Smooth muscle cell (in vitro differentiated cells): Measurements from ENCODE around the gene CD74. TPM values are rescaled to one million over a fixed set of nuclear protein-coding genes. Genes with fewer than 3 reads are reported as not detected.

Experiments
- DNase-seq: peaks from one replicate; lab custom pipeline; 2025; ENCODE audit not compliant: unreplicated experiment; lab: John Stamatoyannopoulos, UW
- H2AFZ ChIP-seq: fragments of 200-600 bp; sonication (generic); 2 replicates; pipeline ENCODE4 v1.6.0; 2016; ENCODE audit warnings: antibody characterized with exemption, low read depth, mild to moderate bottlenecking
- H3F3A ChIP-seq: fragments of 200-600 bp; sonication (generic); 2 replicates; pipeline ENCODE4 v1.6.0; 2017; ENCODE audit warnings: antibody characterized with exemption, low read depth
- H3K27ac ChIP-seq: fragments of 200-600 bp; sonication (generic); 2 replicates; pipeline ENCODE4 v1.5.1; 2016; ENCODE audit warnings: low read depth, mild to moderate bottlenecking
- H3K27me3 ChIP-seq: fragments of 200-600 bp; sonication (generic); 2 replicates; pipeline ENCODE4 v1.6.1; 2016; ENCODE audit warnings: low read depth, mild to moderate bottlenecking
- H3K36me3 ChIP-seq: fragments of 200-600 bp; sonication (generic); 2 replicates; pipeline ENCODE4 v1.5.1; 2016; ENCODE audit warnings: low read depth
- H3K4me1 ChIP-seq: fragments of 200-600 bp; sonication (generic); 2 replicates; pipeline ENCODE4 v1.5.1; 2016; ENCODE audit warnings: low read depth
- H3K4me2 ChIP-seq: fragments of 200-600 bp; sonication (generic); 2 replicates; pipeline ENCODE4 v1.6.0; 2016; ENCODE audit warnings: mild to moderate bottlenecking
- H3K4me3 ChIP-seq: fragments of 200-600 bp; sonication (generic); 2 replicates; pipeline ENCODE4 v1.5.1; 2016; ENCODE audit warnings: mild to moderate bottlenecking
- H3K79me2 ChIP-seq: fragments of 200-600 bp; sonication (generic); 2 replicates; pipeline ENCODE4 v1.6.0; 2016; ENCODE audit warnings: low read depth, mild to moderate bottlenecking
- H3K9ac ChIP-seq: fragments of 200-600 bp; sonication (generic); 2 replicates; pipeline ENCODE4 v1.6.0; 2016; ENCODE audit warnings: low read depth
- H3K9me3 ChIP-seq: fragments of 200-600 bp; sonication (generic); replicated peaks from 2 replicates; pipeline ENCODE4 v1.5.1; 2016; ENCODE audit warnings: low read depth
- H4K20me1 ChIP-seq: fragments of 200-600 bp; sonication (generic); 2 replicates; pipeline ENCODE4 v1.6.0; 2016; ENCODE audit warnings: low read depth
- WGBS: methylation state at CpG from one replicate; pipeline ENCODE4 v1.1.7; 2016; ENCODE audit warnings: low lambda C conversion rate; 5-methylcytosine and 5-hydroxymethylcytosine counted together
- polyA plus RNA-seq: library from polyadenylated mRNA; unstranded; fragments of >200 nt; fragmentation: Nextera tagmentation; extraction: Ambion mirVana; gene quantifications from 2 replicates; pipeline ENCODE4 v1.2.1, GENCODE V29; 2016
- total RNA-seq: library from RNA; depleted of rRNA; stranded (reverse); fragments of >200 nt; gene quantifications from 2 replicates; pipeline ENCODE4 v1.2.3, GENCODE V29; 2014
- TF ChIP-seq, protein P1 (sequence below): fragments of 200-600 bp; sonication (generic); IDR thresholded peaks from 2 replicates; pipeline ENCODE4 v1.5.1; 2017; ENCODE audit warnings: borderline replicate concordance, mild to moderate bottlenecking, antibody characterized with exemption; ENCODE audit not compliant: insufficient read depth, poor library complexity, severe bottlenecking

CD74 gene
- total and polyA plus RNA-seq, 2 experiments from 2014 or later = 2.7 to 3.9 TPM

DNA sequence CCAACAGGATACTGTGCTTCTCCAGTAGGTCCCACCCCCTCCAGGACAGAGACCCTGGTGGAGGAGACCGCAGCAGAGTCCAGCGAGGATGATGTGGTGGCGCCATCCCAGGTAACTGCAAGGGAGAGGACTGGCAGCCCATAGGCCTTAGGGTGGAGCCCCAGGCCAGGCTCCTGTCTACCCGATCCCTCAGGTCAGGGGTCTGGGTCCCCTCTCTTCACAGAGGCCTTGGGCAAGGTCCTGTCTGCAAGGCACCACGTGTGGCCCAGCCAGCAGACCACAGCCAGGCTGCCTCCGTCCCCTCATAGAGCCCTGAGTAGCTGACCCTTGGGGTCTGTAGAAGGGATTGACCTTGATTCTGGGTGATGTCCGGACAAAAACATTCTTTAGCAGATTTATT is 20.0 kb downstream of the CD74 start:
- Histone ChIP-seq H3K4me2 (no peak overlapping the region), H3K4me1 (no peaks in the 10 kb centered on the region), H3K27ac (no peak overlapping the region), H3K9ac (no peak overlapping the region), H4K20me1 (no peaks in the 10 kb centered on the region), H2AFZ (no peak overlapping the region), H3K27me3 (no peaks in the 10 kb centered on the region), H3K36me3 (no peaks in the 10 kb centered on the region), H3K4me3 (no peak overlapping the region), H3K79me2 (no peaks in the 10 kb centered on the region), H3K9me3 (no peaks in the 10 kb centered on the region), H3F3A (no peaks in the 10 kb centered on the region)
- WGBS = 94% methylated on average over 7 of the region's 7 CpGs
- TF ChIP-seq, protein P1, sequence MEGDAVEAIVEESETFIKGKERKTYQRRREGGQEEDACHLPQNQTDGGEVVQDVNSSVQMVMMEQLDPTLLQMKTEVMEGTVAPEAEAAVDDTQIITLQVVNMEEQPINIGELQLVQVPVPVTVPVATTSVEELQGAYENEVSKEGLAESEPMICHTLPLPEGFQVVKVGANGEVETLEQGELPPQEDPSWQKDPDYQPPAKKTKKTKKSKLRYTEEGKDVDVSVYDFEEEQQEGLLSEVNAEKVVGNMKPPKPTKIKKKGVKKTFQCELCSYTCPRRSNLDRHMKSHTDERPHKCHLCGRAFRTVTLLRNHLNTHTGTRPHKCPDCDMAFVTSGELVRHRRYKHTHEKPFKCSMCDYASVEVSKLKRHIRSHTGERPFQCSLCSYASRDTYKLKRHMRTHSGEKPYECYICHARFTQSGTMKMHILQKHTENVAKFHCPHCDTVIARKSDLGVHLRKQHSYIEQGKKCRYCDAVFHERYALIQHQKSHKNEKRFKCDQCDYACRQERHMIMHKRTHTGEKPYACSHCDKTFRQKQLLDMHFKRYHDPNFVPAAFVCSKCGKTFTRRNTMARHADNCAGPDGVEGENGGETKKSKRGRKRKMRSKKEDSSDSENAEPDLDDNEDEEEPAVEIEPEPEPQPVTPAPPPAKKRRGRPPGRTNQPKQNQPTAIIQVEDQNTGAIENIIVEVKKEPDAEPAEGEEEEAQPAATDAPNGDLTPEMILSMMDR = no peak
- no peak for DNase-seq

DNA sequence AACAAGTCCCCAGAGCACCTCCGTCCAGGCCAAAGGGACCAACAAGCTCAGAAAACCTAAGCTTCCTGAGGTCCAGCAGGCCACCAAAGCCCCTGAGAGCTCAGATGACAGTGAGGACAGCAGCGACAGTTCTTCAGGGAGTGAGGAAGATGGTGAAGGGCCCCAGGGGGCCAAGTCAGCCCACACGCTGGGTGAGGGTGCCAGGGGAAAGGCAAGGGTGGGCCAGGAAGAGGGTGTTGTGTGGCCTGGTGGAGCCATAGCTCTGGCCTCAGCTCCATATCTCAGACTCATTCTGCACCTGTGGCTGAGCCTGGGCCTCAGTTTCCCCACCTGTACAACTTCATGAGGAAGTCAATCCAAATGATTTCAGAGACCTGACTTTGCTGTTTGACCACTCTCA is 20.7 kb downstream of the CD74 start:
- Histone ChIP-seq H3K4me1 (no peaks in the 10 kb centered on the region), H3K79me2 (no peaks in the 10 kb centered on the region), H3K27me3 (no peaks in the 10 kb centered on the region), H3F3A (no peaks in the 10 kb centered on the region), H3K36me3 (no peaks in the 10 kb centered on the region), H4K20me1 (no peaks in the 10 kb centered on the region), H2AFZ (no peak overlapping the region), H3K9me3 (no peaks in the 10 kb centered on the region), H3K9ac (no peak overlapping the region), H3K4me3 (no peak overlapping the region), H3K27ac (no peak overlapping the region), H3K4me2 (no peak overlapping the region)
- TF ChIP-seq, protein P1 = no peak
- 95% methylated on average over 3 of the region's 3 CpGs for WGBS
- no peak for DNase-seq

- no peaks in the 10 kb centered on the region for H3K36me3 ChIP-seq
These were observed 21.5 kb downstream of the CD74 start for GRCh38 chr5:150391064-150391834.

More at GRCh38 chr5:150391064-150391834, 21.5 kb downstream of the CD74 start:
- TF ChIP-seq, protein P1 = no peak
- Histone ChIP-seq H3K27me3 (no peaks in the 10 kb centered on the region), H3K4me2 (no peak overlapping the region), H3K9me3 (no peaks in the 10 kb centered on the region), H3K27ac (no peak overlapping the region), H3K4me1 (no peaks in the 10 kb centered on the region), H2AFZ (no peak overlapping the region), H3K4me3 (no peak overlapping the region), H3K9ac (no peak overlapping the region), H3F3A (no peaks in the 10 kb centered on the region), H3K79me2 (no peaks in the 10 kb centered on the region), H4K20me1 (no peaks in the 10 kb centered on the region)
- over 99% methylated on average over 13 of the region's 13 CpGs for WGBS
- no peak for DNase-seq
